K562 (cell line): ENCODE data around the gene NFKB2. TPM values are rescaled to one million over a fixed set of nuclear protein-coding genes. Genes with fewer than 3 reads are reported as not detected.

Experiments used
- AFF4 ChIP-seq: sonication (generic); formaldehyde crosslinking; IDR thresholded peaks from 2 replicates; pipeline ENCODE4 v1.8.0; 2023; ENCODE audit warnings: mild to moderate bottlenecking, missing genetic modification reagents
- ATF2 ChIP-seq: sonication (generic); formaldehyde crosslinking; IDR thresholded peaks from 2 replicates; pipeline ENCODE4 v1.8.1; 2022; ENCODE audit warnings: missing genetic modification reagents
- CBX1 ChIP-seq: sonication (generic); IDR thresholded peaks from 2 replicates; pipeline ENCODE4 v1.6.1; 2016; ENCODE audit warnings: antibody characterized with exemption, low read depth, mild to moderate bottlenecking
- CHAMP1 ChIP-seq: fragments of 450-650 bp; IDR thresholded peaks from 2 replicates; pipeline ENCODE4 v1.6.1; 2016; ENCODE audit warnings: mild to moderate bottlenecking
- E2F6 ChIP-seq, 2 experiments: IDR thresholded peaks; 2 replicates each; pipeline ENCODE4 v1.6.1; 2011; ENCODE audit warnings: borderline replicate concordance in 1 of 2, control low read depth in 1 of 2, low read depth in 1 of 2, low read length in 1 of 2, mild to moderate bottlenecking in 1 of 2, mixed read lengths in 1 of 2, moderate library complexity in 1 of 2; ENCODE audit not compliant: insufficient read depth in 1 of 2, insufficient read length in 1 of 2, poor library complexity in 1 of 2, severe bottlenecking in 1 of 2; ENCODE audit errors: extremely low read depth in 1 of 2
- FOS ChIP-seq: IDR thresholded peaks from 3 replicates; pipeline ENCODE4 v1.6.1; 2011; ENCODE audit not compliant: insufficient read length; ENCODE audit errors: extremely low read depth
- NCOA4 ChIP-seq: fragments of 450-650 bp; IDR thresholded peaks from 2 replicates; pipeline ENCODE4 v1.6.1; 2018; ENCODE audit warnings: mild to moderate bottlenecking; ENCODE audit not compliant: partially characterized antibody
- NR2C2 ChIP-seq, 2 experiments: fragments of 200-800 bp in 1 of 2; sonication (Bioruptor generic) in 1 of 2; sonication (generic) in 1 of 2; formaldehyde crosslinking in 1 of 2; IDR thresholded peaks; 2 replicates each; pipeline versions ENCODE4 v1.6.1 to v1.8.0; 2016 to 2022; ENCODE audit warnings: mild to moderate bottlenecking in 1 of 2, missing compliant biosample characterization in 1 of 2, missing genetic modification characterization in 1 of 2, missing genetic modification reagents in 1 of 2
- POLR2A ChIP-seq: fragments of 450-650 bp; conservative IDR thresholded peaks from 2 replicates; pipeline ENCODE4 v1.6.1; 2016
- POU5F1 ChIP-seq: fragments of 150-350 bp; IDR thresholded peaks from 2 replicates; pipeline ENCODE4 v1.6.1; 2014; ENCODE audit warnings: borderline replicate concordance, low read length, low read depth, mild to moderate bottlenecking; ENCODE audit not compliant: partially characterized antibody
- XRCC5 ChIP-seq: fragments of 200-400 bp; formaldehyde crosslinking; IDR thresholded peaks from 2 replicates; pipeline ENCODE4 v1.6.1; 2017; ENCODE audit warnings: low read depth, mild to moderate bottlenecking, low read length
- ZMIZ1 ChIP-seq, 2 experiments: fragments of 150-350 bp in 1 of 2; IDR thresholded peaks; 2 replicates each; pipeline ENCODE4 v1.6.1; 2012 to 2016; ENCODE audit warnings: low read depth in 2 of 2, low read length in 2 of 2, mild to moderate bottlenecking in 1 of 2, moderate library complexity in 1 of 2
- ZNF175 ChIP-seq: fragments of 200-800 bp; sonication (Bioruptor generic); IDR thresholded peaks from 2 replicates; pipeline ENCODE4 v1.6.1; 2016; ENCODE audit warnings: low read depth, mild to moderate bottlenecking, missing genetic modification characterization, missing compliant biosample characterization
- ZNF197 ChIP-seq: fragments of 200-800 bp; sonication (Bioruptor generic); IDR thresholded peaks from 2 replicates; pipeline ENCODE4 v1.6.1; 2016; ENCODE audit warnings: low read depth, missing genetic modification characterization, missing compliant biosample characterization
- ZNF644 ChIP-seq: fragments of 200-800 bp; sonication (Bioruptor generic); IDR thresholded peaks from 2 replicates; pipeline ENCODE4 v1.6.1; 2016; ENCODE audit warnings: low read depth, missing genetic modification characterization, missing compliant biosample characterization
- polyA plus RNA-seq, 8 experiments: library from polyadenylated mRNA; depleted of rRNA in 4 of 8; stranded (reverse) in 5 of 8; unstranded in 3 of 8; fragments of >200 nt; fragmentation: Nextera tagmentation in 2 of 8; fragmentation: Illumina TruSeq in 1 of 8; extraction: Ambion mirVana in 2 of 8; extraction: Trizol in 1 of 8; gene quantifications; 2 replicates each; pipeline versions ENCODE4 v1.2.1 to v1.2.3, GENCODE V29; 2011 to 2014; ENCODE audit warnings: inconsistent platforms in 1 of 8, missing spikeins in 1 of 8
- total RNA-seq, 7 experiments: library from RNA; depleted of rRNA in 6 of 7; stranded (reverse); fragments of >200 nt in 6 of 7; fragmentation: Illumina TruSeq in 2 of 7; extraction: Trizol in 2 of 7; gene quantifications; 2 replicates each; pipeline versions ENCODE4 v1.2.1 to v1.2.3, GENCODE V29; 2011 to 2021; ENCODE audit warnings: low replicate concordance in 1 of 7

The NFKB2 gene
- total and polyA plus RNA-seq, 9 of the 15 experiments (the other 6 are each of a cell fraction or from before 2014, with no cell fraction given) = 0.07 to 20.3 (median 7.9) TPM

GRCh38 chr10:102450124-102450373 is 54.5 kb downstream of the NFKB2 start (continued):
- TF ChIP-seq ATF2 (no peak), XRCC5 (no peak), POLR2A (peak; percentile 69), FOS (no peak), E2F6 (IDR thresholded peaks at IDR 0.05; ENCODE audit: borderline replicate concordance in 1 of 2, extremely low read depth in 1 of 2, insufficient read depth in 1 of 2, insufficient read length in 1 of 2, low read depth in 1 of 2, low read length in 1 of 2, poor library complexity in 1 of 2, severe bottlenecking in 1 of 2) (no peak), POU5F1 (no peak), ZNF644 (tag) (no peak), NCOA4 (no peak), CHAMP1 (no peak), ZNF197 (CRISPR knock-in tag) (no peak), ZNF175 (no peak), AFF4 (CRISPR knock-in tag) (peak; percentile 78; the same call in 1 of the 2 replicates), CBX1 (no peak), NR2C2 (CRISPR knock-in tag; IDR thresholded peaks at IDR 0.05) (no peak), NR2C2 (tag; IDR thresholded peaks at IDR 0.05) (0 out of 2 replicates have a peak, but pooled peaks have one; percentile 19), ZMIZ1 (IDR thresholded peaks at IDR 0.05; ENCODE audit: low read depth in 2 of 2, low read length in 2 of 2) (no peak)
